PC-3 (cell line): Measurements from ENCODE around the gene MAML3. TPM values are rescaled to one million over a fixed set of nuclear protein-coding genes. Genes with fewer than 3 reads are reported as not detected.

Source experiments
- ATAC-seq: fragments of 200-7000 bp; cut with Tn5 transposase; 2 replicates; pipeline ENCODE4 v1.9.1; 2020; ENCODE audit warnings: mild to moderate bottlenecking, moderate library complexity
- BruUV-seq: library from RNA; stranded (reverse); fragments of 400-500 nt; replicated peaks from 2 replicates; lab custom pipeline; 2021; lab: Mats Ljungman, UMichigan
- CTCF ChIA-PET: fragments of 300-600 bp; sonication (Branson Sonifier 250); formaldehyde crosslinking; loops from one replicate; lab custom pipeline; 2022; ENCODE audit warnings: antibody characterized with exemption; lab: Charles Lee
- POLR2A ChIA-PET: fragments of 300-600 bp; sonication (Branson Sonifier 250); formaldehyde crosslinking; loops from one replicate; lab custom pipeline; 2022; ENCODE audit warnings: antibody characterized with exemption; ENCODE audit not compliant: unreplicated experiment; lab: Charles Lee
- DNase-seq: peaks from one replicate; pipeline ENCODE4 v3.0.0-alpha.2; 2015
- H2AFZ ChIP-seq: fragments of 300-600 bp; sonication (generic); 2 replicates; pipeline ENCODE4 v1.6.0; 2016; ENCODE audit warnings: antibody characterized with exemption, low read length
- H3F3A ChIP-seq: fragments of 300-600 bp; sonication (generic); one replicate; pipeline ENCODE4 v1.6.0; 2017; ENCODE audit warnings: antibody characterized with exemption, low read length, control low read depth, mild to moderate bottlenecking; ENCODE audit not compliant: unreplicated experiment
- H3K27ac ChIP-seq: fragments of 300-600 bp; sonication (generic); 2 replicates; pipeline ENCODE4 v1.5.1; 2016; ENCODE audit warnings: mild to moderate bottlenecking, low read length
- H3K27me3 ChIP-seq: fragments of 300-600 bp; sonication (generic); 2 replicates; pipeline ENCODE4 v1.6.1; 2016; ENCODE audit warnings: low read length, mixed read lengths
- H3K36me3 ChIP-seq: fragments of 300-600 bp; sonication (generic); 2 replicates; pipeline ENCODE4 v1.6.1; 2016; ENCODE audit warnings: low read depth, mixed run types, low read length, mixed read lengths
- H3K4me1 ChIP-seq: fragments of 300-600 bp; sonication (generic); 2 replicates; pipeline ENCODE4 v1.5.1; 2016; ENCODE audit warnings: low read length; ENCODE audit not compliant: insufficient read depth
- H3K4me2 ChIP-seq: fragments of 300-600 bp; sonication (generic); 2 replicates; pipeline ENCODE4 v1.6.0; 2016; ENCODE audit warnings: low read length
- H3K4me3 ChIP-seq: fragments of 300-600 bp; sonication (generic); 2 replicates; pipeline ENCODE4 v1.5.1; 2016; ENCODE audit warnings: mild to moderate bottlenecking, low read length, mixed read lengths
- H3K79me2 ChIP-seq: fragments of 300-600 bp; sonication (generic); 2 replicates; pipeline ENCODE4 v1.6.1; 2017; ENCODE audit warnings: low read length, mixed read lengths
- H3K9ac ChIP-seq: fragments of 300-600 bp; sonication (generic); 2 replicates; pipeline ENCODE4 v1.6.0; 2016; ENCODE audit warnings: mild to moderate bottlenecking, low read length
- H3K9me2 ChIP-seq: fragments of 300-600 bp; sonication (generic); replicated peaks from 2 replicates; pipeline ENCODE4 v1.6.1; 2016; ENCODE audit warnings: mixed run types, low read length, mixed read lengths
- H3K9me3 ChIP-seq: fragments of 300-600 bp; sonication (generic); 2 replicates; pipeline ENCODE4 v1.6.1; 2016; ENCODE audit warnings: low read length, mixed read lengths
- H4K20me1 ChIP-seq: fragments of 300-600 bp; sonication (generic); 2 replicates; pipeline ENCODE4 v1.6.1; 2016; ENCODE audit warnings: low read length, mixed read lengths
- EZH2 ChIP-seq: fragments of 300-600 bp; sonication (generic); IDR thresholded peaks from one replicate; pipeline ENCODE4 v1.6.1; 2017; ENCODE audit warnings: antibody characterized with exemption, mild to moderate bottlenecking, low read length; ENCODE audit not compliant: unreplicated experiment
- EZH2phosphoT487 ChIP-seq: fragments of 300-600 bp; sonication (generic); IDR thresholded peaks from 2 replicates; pipeline ENCODE4 v1.6.1; 2018; ENCODE audit warnings: mild to moderate bottlenecking, antibody characterized with exemption, low read length, borderline replicate concordance
- intact Hi-C: fragments of 100-400 bp; cut with micrococcal nuclease; formaldehyde crosslinking; loops from 2 replicates; pipeline ENCODE4 v1.9.0; 2023
- total RNA-seq: library from RNA; depleted of rRNA; stranded (reverse); fragments of >200 nt; gene quantifications from 2 replicates; pipeline ENCODE4 v1.2.3, GENCODE V29; 2014
- TF ChIP-seq, protein P1 (sequence below): fragments of 300-600 bp; sonication (generic); conservative IDR thresholded peaks from 2 replicates; pipeline ENCODE4 v1.5.1; 2017; ENCODE audit warnings: antibody characterized with exemption, low read depth, mild to moderate bottlenecking, low read length

MAML3 gene
- total RNA-seq, 1 experiment from 2014 or later: 4.3 TPM

DNA sequence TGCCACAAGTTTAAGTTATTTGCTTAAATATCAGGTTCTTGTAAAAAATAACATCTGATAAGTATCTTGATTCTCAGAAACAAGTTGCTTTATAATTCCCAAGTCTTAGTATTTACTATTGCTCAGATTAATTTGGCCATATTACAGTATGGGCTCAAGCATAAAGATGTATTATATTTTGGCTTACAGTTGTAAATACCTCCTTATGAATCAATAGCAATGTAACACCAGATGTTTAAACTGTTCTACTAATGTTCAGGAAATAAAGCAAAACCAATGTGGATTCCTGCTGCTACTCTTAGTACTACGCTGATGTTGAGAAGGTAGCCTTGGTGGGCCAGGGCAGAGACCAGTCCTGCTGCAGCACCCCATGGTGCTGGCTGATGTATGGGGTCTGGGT lies 385.6 kb downstream of the MAML3 start:
- Histone ChIP-seq H3F3A (no peaks in the 10 kb centered on the region), H3K9me3 (no peaks in the 10 kb centered on the region), H4K20me1 (no peaks in the 10 kb centered on the region), H3K36me3 (no peaks in the 10 kb centered on the region), H3K4me1 (no peaks in the 10 kb centered on the region; the same call in 1 of the 2 replicates), H3K9ac (no peak overlapping the region), H3K27ac (no peak overlapping the region), H3K4me3 (no peak overlapping the region), H2AFZ (no peak overlapping the region), H3K4me2 (no peak overlapping the region), H3K9me2 (no peaks in the 10 kb centered on the region), H3K79me2 (no peaks in the 10 kb centered on the region), H3K27me3 (no peaks in the 10 kb centered on the region)
- ATAC-seq: no peak
- BruUV-seq: no TSS peak
- CTCF ChIA-PET: no interaction called here
- no peak for DNase-seq
- TF ChIP-seq EZH2 (no peak), EZH2phosphoT487 (no peak)
- TF ChIP-seq, protein P1, sequence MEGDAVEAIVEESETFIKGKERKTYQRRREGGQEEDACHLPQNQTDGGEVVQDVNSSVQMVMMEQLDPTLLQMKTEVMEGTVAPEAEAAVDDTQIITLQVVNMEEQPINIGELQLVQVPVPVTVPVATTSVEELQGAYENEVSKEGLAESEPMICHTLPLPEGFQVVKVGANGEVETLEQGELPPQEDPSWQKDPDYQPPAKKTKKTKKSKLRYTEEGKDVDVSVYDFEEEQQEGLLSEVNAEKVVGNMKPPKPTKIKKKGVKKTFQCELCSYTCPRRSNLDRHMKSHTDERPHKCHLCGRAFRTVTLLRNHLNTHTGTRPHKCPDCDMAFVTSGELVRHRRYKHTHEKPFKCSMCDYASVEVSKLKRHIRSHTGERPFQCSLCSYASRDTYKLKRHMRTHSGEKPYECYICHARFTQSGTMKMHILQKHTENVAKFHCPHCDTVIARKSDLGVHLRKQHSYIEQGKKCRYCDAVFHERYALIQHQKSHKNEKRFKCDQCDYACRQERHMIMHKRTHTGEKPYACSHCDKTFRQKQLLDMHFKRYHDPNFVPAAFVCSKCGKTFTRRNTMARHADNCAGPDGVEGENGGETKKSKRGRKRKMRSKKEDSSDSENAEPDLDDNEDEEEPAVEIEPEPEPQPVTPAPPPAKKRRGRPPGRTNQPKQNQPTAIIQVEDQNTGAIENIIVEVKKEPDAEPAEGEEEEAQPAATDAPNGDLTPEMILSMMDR: no peak
- POLR2A ChIA-PET: no interaction called here
- intact Hi-C loops: no loop called here

DNA sequence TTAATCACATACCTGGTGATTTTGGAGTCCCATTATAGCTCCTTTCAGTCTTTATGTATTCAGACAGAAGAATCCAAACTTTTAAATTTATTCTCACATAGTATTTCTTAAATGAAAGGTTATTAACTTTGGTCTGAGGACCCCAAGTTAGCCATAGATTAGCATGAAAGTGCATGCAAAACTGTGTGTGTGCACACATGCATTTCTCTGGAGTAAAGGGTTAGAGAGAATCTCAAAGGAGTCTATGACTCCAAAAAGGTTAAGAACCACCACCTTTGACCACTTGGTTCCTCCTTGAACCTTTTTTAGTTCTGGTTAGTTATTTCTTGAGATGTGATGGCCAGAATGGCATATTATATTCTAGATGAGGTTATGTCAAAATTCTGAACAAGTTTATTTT lies 386.4 kb downstream of the MAML3 start:
- Histone ChIP-seq H3K4me2 (no peak overlapping the region), H3K9me3 (no peaks in the 10 kb centered on the region), H4K20me1 (no peaks in the 10 kb centered on the region), H3K4me1 (no peaks in the 10 kb centered on the region; the same call in 1 of the 2 replicates), H3F3A (no peaks in the 10 kb centered on the region), H3K27me3 (no peaks in the 10 kb centered on the region), H3K9ac (no peak overlapping the region), H3K4me3 (no peak overlapping the region), H3K27ac (no peak overlapping the region), H3K79me2 (no peaks in the 10 kb centered on the region), H3K36me3 (no peaks in the 10 kb centered on the region), H2AFZ (no peak overlapping the region), H3K9me2 (no peaks in the 10 kb centered on the region)
- intact Hi-C loops: no loop called here
- no TSS peak for BruUV-seq
- ATAC-seq (no peak), DNase-seq (no peak)
- ChIA-PET POLR2A (no interaction called here), CTCF (no interaction called here)
- TF ChIP-seq, protein P1: no peak
- TF ChIP-seq EZH2: no peak
- no peak for TF ChIP-seq EZH2phosphoT487

DNA sequence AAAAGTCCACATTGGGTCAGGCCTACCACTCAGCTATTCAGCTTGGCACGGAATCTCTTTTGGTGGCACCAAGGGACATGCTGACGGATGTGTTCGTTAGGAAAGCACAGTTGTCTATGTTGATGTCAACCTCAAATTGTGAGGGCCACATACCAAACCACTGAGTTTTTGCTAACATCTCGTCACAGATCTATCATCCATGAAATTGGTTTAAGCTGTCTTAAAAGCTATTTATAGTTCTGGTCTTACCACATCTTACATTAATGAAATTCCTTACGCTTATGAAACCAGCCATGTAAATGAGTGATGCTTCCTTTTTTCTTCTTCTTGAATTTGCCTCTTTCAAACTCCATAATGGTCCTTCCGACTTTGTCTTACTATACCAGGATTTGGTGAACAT lies 386.8 kb downstream of the MAML3 start:
- no TSS peak for BruUV-seq
- no peaks in the 10 kb centered on the region; the same call in 1 of the 2 replicates for H3K4me1 ChIP-seq
- no peak overlapping the region for H3K4me3 ChIP-seq
- H3K79me2 ChIP-seq: no peaks in the 10 kb centered on the region
- H3K9me2 ChIP-seq: no peaks in the 10 kb centered on the region
- ChIA-PET POLR2A (no interaction called here), CTCF (no interaction called here)
- DNase-seq: no peak
- H3K4me2 ChIP-seq: no peak overlapping the region
- H3K9me3 ChIP-seq: no peaks in the 10 kb centered on the region
- no peaks in the 10 kb centered on the region for H3K36me3 ChIP-seq
- no peaks in the 10 kb centered on the region for H3K27me3 ChIP-seq
- no peak overlapping the region for H3K27ac ChIP-seq
- no peaks in the 10 kb centered on the region for H4K20me1 ChIP-seq
- no peaks in the 10 kb centered on the region for H3F3A ChIP-seq
- H2AFZ ChIP-seq: no peak overlapping the region
- no peak overlapping the region for H3K9ac ChIP-seq
- TF ChIP-seq, protein P1: no peak
- TF ChIP-seq EZH2phosphoT487: no peak
- no peak for TF ChIP-seq EZH2
- no peak for ATAC-seq
- intact Hi-C loops: no loop called here
